ENCODE measurements around the gene CCDC149. TPM values are rescaled to one million over a fixed set of nuclear protein-coding genes. Genes with fewer than 3 reads are reported as not detected.
"Not testable (repeated sequence)": the region's sequence is repeated elsewhere in the genome, so short reads cannot be mapped to it uniquely, and the experiment has no call there.

The CCDC149 gene
- total and polyA plus RNA-seq, 4 donors = 1.4 to 11.2 (median 3.4) TPM

DNA sequence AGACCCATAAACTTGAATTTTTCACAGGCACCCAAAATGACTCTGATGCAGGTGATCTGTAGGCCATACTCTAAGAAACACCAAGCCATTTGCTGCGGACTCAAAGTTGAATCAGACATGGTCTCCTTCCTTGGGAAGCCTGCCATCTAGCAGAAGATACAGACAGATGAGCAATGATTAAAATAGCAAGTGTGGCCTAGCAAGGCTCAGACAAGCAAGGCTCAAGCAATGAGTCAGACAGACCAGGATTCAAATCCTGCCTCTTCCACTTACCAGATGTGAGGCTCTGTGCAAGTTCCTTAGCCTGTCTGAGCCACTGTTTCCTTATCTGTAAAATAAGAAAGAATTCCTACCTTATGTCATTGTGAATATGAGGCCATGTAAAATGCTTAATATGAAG, 2.3 kb downstream of the CCDC149 start:
- Histone ChIP-seq H3K36me3 (ENCODE audit: control insufficient read depth in 4 of 4, insufficient read depth in 3 of 4, low read depth in 1 of 4, low read length in 3 of 4) (peaks cover 0 to 9% (median 4%) of the 10 kb centered on the region in 4 donors), H3K4me1 (ENCODE audit: control insufficient read depth in 4 of 4, insufficient read depth in 4 of 4, low read length in 3 of 4) (peaks cover 0 to 3% (median 2%) of the 10 kb centered on the region in 4 donors), H3K9ac (ENCODE audit: low read depth in 1 of 2, low read length in 2 of 2) (no peak overlapping the region), H3K9me3 (ENCODE audit: control insufficient read depth in 4 of 4, low read length in 3 of 4) (no peaks in the 10 kb centered on the region), H3K4me3 (ENCODE audit: low read depth in 1 of 3, low read length in 3 of 3) (no peak overlapping the region), H3K27ac (ENCODE audit: low read depth in 1 of 2, low read length in 2 of 2) (no peak overlapping the region), H3K27me3 (ENCODE audit: control insufficient read depth in 4 of 4, insufficient read depth in 4 of 4, low read length in 3 of 4) (no peaks in the 10 kb centered on the region)
- TF ChIP-seq RXRA (IDR thresholded peaks at IDR 0.05) = no peak
- 97% methylated on average over 1 of the region's 1 CpG for WGBS
- no peak for DNase-seq (ENCODE audit: low spot score)

DNA sequence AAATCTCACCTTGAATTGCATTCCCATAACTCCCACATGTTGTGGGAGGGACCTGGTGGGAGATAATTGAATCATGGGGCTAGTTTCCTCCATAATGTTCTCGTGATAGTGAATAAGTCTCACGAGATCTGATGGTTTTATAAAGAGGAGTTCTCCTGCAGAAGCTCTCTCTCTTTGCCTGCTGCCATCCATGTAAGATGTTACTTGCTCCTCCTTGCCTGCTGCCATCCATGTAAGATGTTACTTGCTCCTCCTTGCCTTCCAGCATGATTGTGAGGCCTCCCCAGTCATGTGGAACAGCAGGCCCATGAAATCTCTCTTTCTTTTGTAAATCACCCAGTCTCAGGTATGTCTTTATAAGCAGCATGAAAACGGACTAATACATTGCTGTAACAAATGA, 3.2 kb downstream of the CCDC149 start:
- H3K4me3 ChIP-seq (ENCODE audit: low read depth in 1 of 3, low read length in 3 of 3); H3K9me3 ChIP-seq (ENCODE audit: control insufficient read depth in 4 of 4, low read length in 3 of 4); H3K9ac ChIP-seq (ENCODE audit: low read depth in 1 of 2, low read length in 2 of 2); H3K4me1 ChIP-seq (ENCODE audit: control insufficient read depth in 4 of 4, insufficient read depth in 4 of 4, low read length in 3 of 4); H3K27me3 ChIP-seq (ENCODE audit: control insufficient read depth in 4 of 4, insufficient read depth in 4 of 4, low read length in 3 of 4); DNase-seq (ENCODE audit: low spot score); H3K27ac ChIP-seq (ENCODE audit: low read depth in 1 of 2, low read length in 2 of 2); H3K36me3 ChIP-seq (ENCODE audit: control insufficient read depth in 4 of 4, insufficient read depth in 3 of 4, low read depth in 1 of 4, low read length in 3 of 4): not testable (repeated sequence)
- 95% methylated on average over 3 of the region's 3 CpGs for WGBS

DNA sequence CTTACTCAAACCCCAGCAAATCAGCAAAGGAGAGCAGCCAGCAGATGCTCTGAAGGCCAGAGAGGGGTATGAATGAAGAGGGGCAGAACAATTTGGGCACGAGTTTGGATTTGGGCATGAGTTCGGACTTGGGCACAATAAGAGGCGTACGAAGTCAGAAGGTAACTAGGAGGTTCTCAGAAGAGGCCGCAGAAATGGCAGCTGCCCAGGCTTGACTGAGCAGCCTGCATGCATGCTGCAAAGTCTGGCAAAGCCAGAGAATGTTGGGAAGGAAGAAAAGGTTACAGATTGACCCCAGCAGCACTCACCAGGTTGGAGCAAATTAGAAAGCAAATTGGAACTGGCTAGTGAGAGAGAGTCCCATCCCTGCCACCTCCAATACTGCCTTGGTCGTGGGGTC, 15.2 kb downstream of the CCDC149 start:
- H3K9ac ChIP-seq (ENCODE audit: low read depth in 1 of 2, low read length in 2 of 2) = no peak overlapping the region
- DNase-seq (ENCODE audit: low spot score) = no peak
- no peak for TF ChIP-seq GABPA (IDR thresholded peaks at IDR 0.05 in 1 of 2, conservative IDR thresholded peaks at IDR 0.05 in 1 of 2)
- no peak for TF ChIP-seq HNF4A (conservative IDR thresholded peaks at IDR 0.05)
- TF ChIP-seq FOXA2 (IDR thresholded peaks at IDR 0.05) = no peak
- TF ChIP-seq TAF1 (conservative IDR thresholded peaks at IDR 0.05) = no peak
- TF ChIP-seq YY1 (IDR thresholded peaks at IDR 0.05) = no peak
- no peak overlapping the region for H3K27ac ChIP-seq (ENCODE audit: low read depth in 1 of 2, low read length in 2 of 2)
- H3K9me3 ChIP-seq (ENCODE audit: control insufficient read depth in 4 of 4, low read length in 3 of 4) = no peaks in the 10 kb centered on the region
- H3K36me3 ChIP-seq (ENCODE audit: control insufficient read depth in 4 of 4, insufficient read depth in 3 of 4, low read depth in 1 of 4, low read length in 3 of 4) = peaks cover 0 to 3% (median 0%) of the 10 kb centered on the region in 4 donors
- no peaks in the 10 kb centered on the region for H3K4me1 ChIP-seq (ENCODE audit: control insufficient read depth in 4 of 4, insufficient read depth in 4 of 4, low read length in 3 of 4)
- no peaks in the 10 kb centered on the region for H3K27me3 ChIP-seq (ENCODE audit: control insufficient read depth in 4 of 4, insufficient read depth in 4 of 4, low read length in 3 of 4)
- H3K4me3 ChIP-seq (ENCODE audit: low read depth in 1 of 3, low read length in 3 of 3) = no peak overlapping the region
- 92% methylated on average over 6 of the region's 6 CpGs for WGBS

DNA sequence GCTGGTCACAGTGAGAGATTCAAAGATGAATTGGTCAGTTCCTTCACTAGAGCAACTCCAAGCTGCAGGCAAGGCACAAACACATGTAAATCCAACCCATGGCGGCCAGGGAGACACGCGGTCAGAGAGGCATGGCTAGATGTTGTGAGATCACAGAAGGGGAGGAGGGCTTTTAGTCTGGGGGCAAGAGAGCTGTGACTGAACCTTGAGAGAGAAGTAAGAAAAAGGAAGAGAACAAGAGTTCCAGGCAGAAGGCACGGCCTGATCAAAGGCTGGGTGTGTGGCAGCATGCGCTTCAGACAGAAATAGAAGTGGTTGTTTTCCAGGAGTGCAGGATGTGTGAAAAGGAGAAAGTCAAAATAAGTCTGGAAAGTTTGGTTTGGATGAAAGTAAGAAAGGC, 15.9 kb downstream of the CCDC149 start:
- Histone ChIP-seq H3K9ac (ENCODE audit: low read depth in 1 of 2, low read length in 2 of 2) (no peak overlapping the region), H3K4me1 (ENCODE audit: control insufficient read depth in 4 of 4, insufficient read depth in 4 of 4, low read length in 3 of 4) (no peaks in the 10 kb centered on the region), H3K27me3 (ENCODE audit: control insufficient read depth in 4 of 4, insufficient read depth in 4 of 4, low read length in 3 of 4) (no peaks in the 10 kb centered on the region), H3K36me3 (ENCODE audit: control insufficient read depth in 4 of 4, insufficient read depth in 3 of 4, low read depth in 1 of 4, low read length in 3 of 4) (peaks cover 0 to 3% (median 0%) of the 10 kb centered on the region in 4 donors), H3K27ac (ENCODE audit: low read depth in 1 of 2, low read length in 2 of 2) (no peak overlapping the region), H3K4me3 (ENCODE audit: low read depth in 1 of 3, low read length in 3 of 3) (no peak overlapping the region), H3K9me3 (ENCODE audit: control insufficient read depth in 4 of 4, low read length in 3 of 4) (no peaks in the 10 kb centered on the region)
- DNase-seq (ENCODE audit: low spot score) = no peak
- 95% methylated on average over 5 of the region's 5 CpGs for WGBS
- TF ChIP-seq HNF4A (conservative IDR thresholded peaks at IDR 0.05) (no peak), TAF1 (conservative IDR thresholded peaks at IDR 0.05) (no peak), SP1 (IDR thresholded peaks at IDR 0.05) (no peak)
- TF ChIP-seq, protein P1, sequence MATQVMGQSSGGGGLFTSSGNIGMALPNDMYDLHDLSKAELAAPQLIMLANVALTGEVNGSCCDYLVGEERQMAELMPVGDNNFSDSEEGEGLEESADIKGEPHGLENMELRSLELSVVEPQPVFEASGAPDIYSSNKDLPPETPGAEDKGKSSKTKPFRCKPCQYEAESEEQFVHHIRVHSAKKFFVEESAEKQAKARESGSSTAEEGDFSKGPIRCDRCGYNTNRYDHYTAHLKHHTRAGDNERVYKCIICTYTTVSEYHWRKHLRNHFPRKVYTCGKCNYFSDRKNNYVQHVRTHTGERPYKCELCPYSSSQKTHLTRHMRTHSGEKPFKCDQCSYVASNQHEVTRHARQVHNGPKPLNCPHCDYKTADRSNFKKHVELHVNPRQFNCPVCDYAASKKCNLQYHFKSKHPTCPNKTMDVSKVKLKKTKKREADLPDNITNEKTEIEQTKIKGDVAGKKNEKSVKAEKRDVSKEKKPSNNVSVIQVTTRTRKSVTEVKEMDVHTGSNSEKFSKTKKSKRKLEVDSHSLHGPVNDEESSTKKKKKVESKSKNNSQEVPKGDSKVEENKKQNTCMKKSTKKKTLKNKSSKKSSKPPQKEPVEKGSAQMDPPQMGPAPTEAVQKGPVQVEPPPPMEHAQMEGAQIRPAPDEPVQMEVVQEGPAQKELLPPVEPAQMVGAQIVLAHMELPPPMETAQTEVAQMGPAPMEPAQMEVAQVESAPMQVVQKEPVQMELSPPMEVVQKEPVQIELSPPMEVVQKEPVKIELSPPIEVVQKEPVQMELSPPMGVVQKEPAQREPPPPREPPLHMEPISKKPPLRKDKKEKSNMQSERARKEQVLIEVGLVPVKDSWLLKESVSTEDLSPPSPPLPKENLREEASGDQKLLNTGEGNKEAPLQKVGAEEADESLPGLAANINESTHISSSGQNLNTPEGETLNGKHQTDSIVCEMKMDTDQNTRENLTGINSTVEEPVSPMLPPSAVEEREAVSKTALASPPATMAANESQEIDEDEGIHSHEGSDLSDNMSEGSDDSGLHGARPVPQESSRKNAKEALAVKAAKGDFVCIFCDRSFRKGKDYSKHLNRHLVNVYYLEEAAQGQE (IDR thresholded peaks at IDR 0.05) = no peak

All from liver (tissue), 9 donors.